T-helper 1 cell treated with Interleukin-12 subunit alpha and Interleukin-12 subunit beta and Interleukin-4 antibody, amounts not matched to agents 30 ng/mL and 1 ng/mL, for 36 hours (primary cell): ENCODE measurements around the gene CYTH1. TPM values are rescaled to one million over a fixed set of nuclear protein-coding genes. Genes with fewer than 3 reads are reported as not detected.
"Not testable (repeated sequence)": the region's sequence is repeated elsewhere in the genome, so short reads cannot be mapped to it uniquely, and the experiment has no call there.

ENCODE experiments used
- intact Hi-C: fragments of 100-400 bp; cut with micrococcal nuclease; formaldehyde crosslinking; loops from one replicate; pipeline ENCODE4 v1.15.1; 2024
- total RNA-seq: library from RNA; stranded (reverse); gene quantifications from 2 replicates; pipeline ENCODE4 v1.2.3, GENCODE V29; 2022

The CYTH1 gene
- total RNA-seq, 1 donor from 2014 or later: 310 TPM

DNA sequence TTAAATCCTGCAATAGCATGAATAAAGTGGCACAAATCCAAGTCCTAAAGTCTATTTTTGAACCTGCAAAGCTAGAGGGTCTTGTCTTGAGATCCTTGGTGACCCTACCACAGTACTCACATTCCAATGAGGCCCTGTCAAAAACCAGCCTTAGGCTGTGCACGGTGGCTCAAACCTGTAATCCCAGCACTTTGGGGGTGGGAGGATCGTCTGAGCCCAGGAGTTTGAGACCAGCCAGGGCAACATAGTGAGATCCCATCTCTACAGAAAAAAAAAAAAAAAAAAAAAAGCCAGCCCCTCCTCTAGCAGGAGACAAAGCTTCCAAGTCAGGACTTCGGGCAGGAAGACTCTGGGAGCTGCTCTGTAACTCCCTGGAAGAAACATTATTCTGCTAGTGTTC, 16.3 kb downstream of the CYTH1 start:
- intact Hi-C loops: no loop called here

GRCh38 chr17:78764871-78765270, 17.2 kb downstream of the CYTH1 start:
- intact Hi-C loops: no loop called here

DNA sequence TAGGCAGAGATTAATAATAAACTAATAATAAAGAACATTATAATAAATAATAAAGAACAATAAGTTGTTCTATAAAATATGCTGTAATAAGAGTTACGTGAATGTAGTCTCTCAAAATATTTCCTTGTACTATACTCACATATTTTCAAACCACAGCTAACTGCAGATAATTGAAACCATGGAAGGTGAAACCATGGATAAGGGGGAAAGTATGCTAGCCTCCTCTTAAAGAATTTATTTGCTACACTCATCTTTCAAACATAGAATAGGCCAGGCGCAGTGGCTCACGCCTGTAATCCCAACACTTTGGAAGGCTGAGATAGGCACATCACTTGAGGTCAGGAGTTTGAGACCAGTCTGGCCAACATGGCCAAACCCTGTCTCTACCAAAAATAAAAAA, 18.5 kb downstream of the CYTH1 start:
- intact Hi-C loops: no loop called here

GRCh38 chr17:78761789-78762406, 20.2 kb downstream of the CYTH1 start:
- intact Hi-C loops: no loop called here

DNA sequence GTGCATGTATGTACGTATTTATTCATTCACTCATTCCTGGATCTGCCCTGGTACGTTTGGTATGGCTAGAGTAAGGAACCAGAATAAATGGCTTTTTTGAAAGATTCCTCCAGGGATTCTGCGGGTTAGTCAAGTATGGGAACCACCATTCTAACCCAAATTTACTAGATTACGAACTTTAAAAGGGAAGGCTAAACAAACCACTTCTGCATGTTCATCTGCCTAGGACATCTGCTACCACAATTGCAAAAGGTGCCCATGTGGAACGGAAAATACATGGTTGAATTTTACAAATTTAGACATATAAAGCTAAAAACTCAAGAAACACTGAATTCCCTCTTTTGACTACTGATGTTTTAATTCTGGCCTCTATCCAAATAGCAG, 22.1 kb downstream of the CYTH1 start:
- intact Hi-C loops: loop anchor here (1.0 to 2.0 kb wide), 5 partner anchors 11 to 19 kb away; no protein-coding TSS in a partner anchor

DNA sequence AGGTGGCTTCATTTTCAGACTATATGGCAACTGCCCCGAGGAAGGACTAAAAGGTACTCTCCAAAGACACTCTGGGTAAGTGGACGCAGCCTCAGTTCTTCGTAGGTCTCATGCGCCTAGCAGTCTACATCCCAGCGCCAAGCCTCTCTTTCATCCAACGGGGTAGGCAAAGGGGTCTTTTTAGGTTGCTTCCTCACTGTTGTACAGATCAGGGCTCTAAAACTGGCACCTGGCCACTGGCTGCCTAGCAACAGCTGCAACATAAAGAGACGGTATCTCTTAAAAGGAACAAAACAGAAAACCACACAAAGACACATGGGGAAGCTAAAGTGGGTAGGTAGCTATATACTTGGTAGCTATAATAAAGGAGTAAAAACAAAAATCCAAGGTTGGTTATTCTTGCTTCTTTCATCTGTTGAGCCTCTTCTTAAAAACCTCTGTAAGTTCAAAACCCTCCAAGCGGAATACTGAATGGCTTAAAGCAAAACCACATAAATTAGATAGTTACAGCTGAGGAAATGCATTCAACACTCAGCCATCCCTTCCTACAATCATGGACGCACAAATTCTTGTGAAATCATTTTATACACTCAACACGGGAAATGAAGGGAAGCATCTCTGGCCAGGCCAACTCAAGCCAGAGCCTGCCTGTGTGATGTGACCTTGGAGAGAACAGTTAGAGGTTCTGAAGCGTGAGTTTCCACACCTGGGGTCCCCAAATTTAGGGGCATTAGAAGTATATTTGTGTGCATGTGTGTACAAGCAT, 22.7 kb downstream of the CYTH1 start:
- intact Hi-C loops: loop anchor here (1.0 to 2.0 kb wide), 5 partner anchors 11 to 20 kb away; no protein-coding TSS in a partner anchor

GRCh38 chr17:78753316-78754250, 28.5 kb downstream of the CYTH1 start:
- intact Hi-C loops: no loop called here

DNA sequence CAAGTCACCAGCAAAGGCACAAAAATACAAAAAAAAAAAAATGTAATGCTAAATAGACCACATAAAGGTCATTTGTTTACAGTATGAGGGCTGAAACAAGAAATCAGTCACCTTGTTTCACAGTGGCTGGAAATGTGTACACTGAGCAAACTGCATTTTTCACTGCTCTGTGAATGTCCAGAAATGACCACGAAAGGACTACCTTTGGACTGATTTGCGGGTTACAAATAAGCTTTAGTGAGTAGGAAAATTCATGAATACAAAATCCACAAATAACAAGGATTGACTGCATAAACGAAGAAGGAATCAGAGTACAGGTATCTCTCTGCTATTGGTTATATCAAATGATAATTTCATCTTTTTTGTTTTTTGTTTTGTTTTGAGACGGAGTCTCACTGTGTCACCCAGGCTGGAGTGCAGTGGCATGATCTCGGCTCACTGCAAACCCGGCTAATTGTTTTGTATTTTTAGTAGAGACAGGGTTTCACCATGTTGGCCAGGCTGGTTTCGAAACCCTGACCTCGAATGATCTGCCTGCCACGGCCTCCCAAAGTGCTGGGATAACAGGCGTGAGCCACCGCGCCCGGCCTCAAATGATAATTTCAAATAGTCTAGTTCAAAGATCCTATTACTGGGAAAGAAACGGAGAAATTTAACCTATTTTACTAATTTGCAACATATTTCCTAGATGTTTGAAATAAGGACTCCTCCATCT, 30.5 kb downstream of the CYTH1 start:
- intact Hi-C loops: no loop called here

- intact Hi-C loops: not testable (repeated sequence)
These were observed 31.1 kb downstream of the CYTH1 start for GRCh38 chr17:78751000-78751399.

DNA sequence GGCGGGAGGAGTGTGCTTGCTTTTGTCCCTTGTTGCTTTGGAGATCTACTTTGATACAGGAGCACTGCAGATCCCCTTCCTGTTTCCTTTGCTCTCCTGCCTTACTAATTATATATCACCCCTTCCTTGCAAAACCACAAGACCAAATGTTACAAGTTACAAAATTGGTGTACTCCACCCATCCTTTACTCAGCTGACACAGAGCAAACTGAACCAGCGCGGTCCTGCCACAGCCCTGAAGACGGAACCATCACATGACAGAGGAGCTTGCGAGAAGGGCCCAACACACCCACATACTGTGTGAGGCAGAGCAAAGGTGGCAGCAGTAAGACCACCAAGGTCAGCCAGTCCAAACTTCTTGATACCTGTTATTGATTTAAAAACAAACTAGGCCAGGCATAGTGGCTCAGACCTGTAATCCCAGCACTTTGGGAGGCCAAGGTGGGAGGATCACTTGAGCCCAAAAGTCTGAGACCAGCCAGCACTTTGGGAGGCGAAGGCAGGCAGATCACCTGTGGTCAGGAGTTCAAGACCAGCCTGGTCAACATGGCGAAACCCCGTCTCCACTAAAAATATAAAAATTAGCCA, 33.2 kb downstream of the CYTH1 start:
- intact Hi-C loops: loop anchor here (1.0 to 5.0 kb wide), 6 partner anchors 10 to 392 kb away; no protein-coding TSS in a partner anchor

- intact Hi-C loops: loop anchor here (1.0 to 5.0 kb wide), 6 partner anchors 11 to 391 kb away; no protein-coding TSS in a partner anchor
These were observed 33.9 kb downstream of the CYTH1 start for GRCh38 chr17:78748048-78748729.

GRCh38 chr17:78747488-78747887, 34.6 kb downstream of the CYTH1 start:
- intact Hi-C loops: loop anchor here (5.0 kb wide), 1 partner anchor 390 kb away; no protein-coding TSS in a partner anchor

DNA sequence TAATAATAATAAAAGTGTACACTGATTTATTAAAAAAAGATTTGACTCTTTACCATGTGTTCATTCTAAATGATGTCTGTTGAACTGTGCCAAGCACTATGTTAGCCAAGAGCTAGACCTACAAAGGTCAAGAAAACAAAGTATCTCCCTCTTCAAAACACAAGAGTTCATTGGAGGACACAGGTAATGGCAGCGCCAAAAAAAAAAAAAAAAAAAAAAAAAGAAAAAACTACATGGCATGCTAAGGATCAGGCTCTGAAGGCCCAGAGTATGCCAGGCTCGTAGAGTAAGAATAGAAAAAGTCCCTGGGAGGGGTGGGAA, 35.2 kb downstream of the CYTH1 start:
- intact Hi-C loops: loop anchor here (5.0 kb wide), 1 partner anchor 390 kb away; no protein-coding TSS in a partner anchor

GRCh38 chr17:78746263-78746948, 35.7 kb downstream of the CYTH1 start:
- intact Hi-C loops: loop anchor here (5.0 kb wide), 1 partner anchor 389 kb away; no protein-coding TSS in a partner anchor

- intact Hi-C loops: loop anchor here (1.0 to 5.0 kb wide), 5 partner anchors 9 to 388 kb away; no protein-coding TSS in a partner anchor
These were observed 36.5 kb downstream of the CYTH1 start for GRCh38 chr17:78745407-78746088.

GRCh38 chr17:78742901-78743300, 39.2 kb downstream of the CYTH1 start:
- intact Hi-C loops: no loop called here

GRCh38 chr17:78741644-78742284, 40.3 kb downstream of the CYTH1 start:
- intact Hi-C loops: no loop called here

DNA sequence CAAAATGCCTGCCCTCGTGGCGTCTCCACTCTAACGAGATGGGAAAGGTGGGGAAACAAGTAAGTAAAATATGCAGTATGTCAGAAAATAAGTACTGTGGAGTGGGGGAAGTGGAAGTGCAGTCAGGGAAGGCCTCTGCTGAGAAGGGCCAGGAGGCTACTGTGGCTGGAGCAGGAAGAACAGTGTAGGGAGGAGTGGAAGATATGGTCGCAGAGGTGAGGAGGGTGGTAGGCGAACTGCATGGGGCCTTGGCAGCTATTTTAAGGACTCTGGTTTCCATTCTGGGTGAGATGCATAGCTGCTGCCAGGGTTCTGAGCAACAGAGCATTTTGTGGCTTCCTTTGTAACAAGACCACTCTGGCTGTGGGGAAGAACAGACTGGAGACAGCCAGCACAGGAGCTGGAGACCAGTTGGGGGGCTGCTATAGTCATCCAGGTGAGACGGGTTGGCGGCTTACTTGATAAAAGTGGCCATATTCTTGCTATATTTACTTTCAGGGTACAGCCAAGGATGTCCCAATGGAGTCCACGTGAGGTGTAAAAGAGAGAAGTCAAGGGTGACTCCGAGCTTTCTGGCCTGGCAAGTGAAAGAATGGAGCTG, 42.6 kb downstream of the CYTH1 start:
- intact Hi-C loops: loop anchor here (10.0 kb wide), 1 partner anchor 235 kb away; the partner anchor contains the start of gene LGALS3BP
